SU-DHL-6 (cell line): ENCODE results near the gene LPXN.
A peak's percentile ranks its signal among the peaks of the same experiment; 100 is the strongest.

ENCODE experiments used
- H2AFZ ChIP-seq: fragments of 200-600 bp; sonication (generic); 2 replicates; pipeline ENCODE4 v1.6.1; 2014; ENCODE audit warnings: low read depth, mild to moderate bottlenecking, moderate library complexity, mixed read lengths, antibody characterized with exemption, low read length; ENCODE audit not compliant: severe bottlenecking
- H3F3A ChIP-seq: fragments of 200-600 bp; shearing (Covaris generic); 2 replicates; pipeline ENCODE4 v1.6.0; 2016; ENCODE audit warnings: antibody characterized with exemption, mild to moderate bottlenecking; ENCODE audit not compliant: insufficient read depth
- H3K27ac ChIP-seq: fragments of 200-600 bp; sonication (generic); 2 replicates; pipeline ENCODE4 v1.5.1; 2016; ENCODE audit warnings: low read depth, mild to moderate bottlenecking, low read length, moderate library complexity, mixed read lengths
- H3K27me3 ChIP-seq: fragments of 200-600 bp; sonication (generic), shearing (Covaris generic); 2 replicates; pipeline ENCODE4 v1.6.0; 2014; ENCODE audit warnings: mild to moderate bottlenecking, low read length
- H3K36me3 ChIP-seq: fragments of 200-600 bp; sonication (generic); 2 replicates; pipeline ENCODE4 v1.6.1; 2014; ENCODE audit warnings: mild to moderate bottlenecking, low read length, mixed read lengths
- H3K4me2 ChIP-seq: fragments of 300-600, 200-600 bp; shearing (Covaris generic), sonication (generic); 2 replicates; pipeline ENCODE4 v1.6.0; 2014; ENCODE audit warnings: low read length, low read depth, mild to moderate bottlenecking; ENCODE audit not compliant: poor library complexity, severe bottlenecking
- H3K4me3 ChIP-seq: fragments of 200-600 bp; sonication (generic); 2 replicates; pipeline ENCODE4 v1.5.1; 2014; ENCODE audit warnings: antibody characterized with exemption, low read length, mild to moderate bottlenecking, mixed read lengths; ENCODE audit not compliant: insufficient read depth, poor library complexity, severe bottlenecking
- H3K79me2 ChIP-seq: fragments of 200-600 bp; sonication (generic); 2 replicates; pipeline ENCODE4 v1.6.1; 2014; ENCODE audit warnings: mild to moderate bottlenecking, low read length, moderate library complexity; ENCODE audit not compliant: insufficient read depth
- H3K9ac ChIP-seq: fragments of 200-600 bp; sonication (generic); 2 replicates; pipeline ENCODE4 v1.7.0; 2014; ENCODE audit warnings: mild to moderate bottlenecking, low read length
- H3K9me2 ChIP-seq: fragments of 200-600 bp; sonication (generic); replicated peaks from 2 replicates; pipeline ENCODE4 v1.6.1; 2014; ENCODE audit warnings: low read length; ENCODE audit not compliant: insufficient read depth
- H3K9me3 ChIP-seq: fragments of 200-600 bp; sonication (generic); 2 replicates; pipeline ENCODE4 v1.6.1; 2014; ENCODE audit warnings: low read length, mixed read lengths; ENCODE audit not compliant: insufficient read depth
- H4K20me1 ChIP-seq: fragments of 200-600 bp; sonication (generic); 2 replicates; pipeline ENCODE4 v1.6.1; 2014; ENCODE audit warnings: low read depth, mild to moderate bottlenecking, antibody characterized with exemption, low read length, moderate library complexity, mixed read lengths
- EZH2phosphoT487 ChIP-seq: fragments of 200-600 bp; sonication (generic), shearing (Covaris generic); conservative IDR thresholded peaks from 2 replicates; pipeline ENCODE4 v1.6.1; 2018; ENCODE audit warnings: mild to moderate bottlenecking, antibody characterized with exemption, low read length, moderate library complexity, mixed read lengths
- TF ChIP-seq, protein P1 (sequence below): fragments of 200-600 bp; sonication (generic); IDR thresholded peaks from one replicate; pipeline ENCODE4 v1.5.1; 2017; ENCODE audit warnings: antibody characterized with exemption, mild to moderate bottlenecking, low read length, moderate library complexity; ENCODE audit not compliant: insufficient read depth, poor library complexity, severe bottlenecking

The LPXN gene

DNA sequence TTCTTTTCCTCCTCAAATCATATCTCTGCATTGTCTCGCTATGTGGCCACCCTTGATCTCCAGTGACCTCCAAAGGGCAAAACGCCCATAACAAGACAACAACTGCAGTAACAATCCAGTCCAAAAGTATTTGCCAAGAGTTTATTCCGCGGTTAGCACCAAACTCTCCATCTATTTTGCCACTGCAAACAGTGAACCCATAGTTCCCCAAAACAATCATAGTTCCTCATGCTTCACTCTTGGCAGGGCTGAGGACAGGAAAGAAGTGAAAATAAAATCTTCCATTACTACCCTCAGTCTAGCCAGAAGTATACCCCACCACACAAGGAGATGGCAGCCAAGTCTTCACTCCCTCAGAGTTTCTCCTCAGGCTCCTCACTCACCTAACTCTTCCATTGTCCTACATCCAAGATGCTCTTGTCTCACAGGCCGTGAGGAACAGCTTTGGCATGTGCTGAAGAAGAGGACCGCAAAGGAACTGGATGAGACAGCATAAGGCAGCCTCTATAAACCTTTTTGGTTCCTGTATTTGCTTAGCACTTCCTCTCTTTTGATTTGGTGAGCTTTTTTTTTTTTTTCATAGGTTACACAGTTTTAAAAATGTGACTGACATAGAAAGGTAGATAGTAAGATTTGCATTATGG, at the start of gene LPXN:
TSS of gene LPXN (minus strand) at position 480 of the 644 bp plus-strand sequence. CDS start at position 396, 84 bp downstream.
- H3K9me3 ChIP-seq: no peaks in the 10 kb centered on the region
- peak within 1 kb of the TSS; percentile 97 for H3K27ac ChIP-seq
- peak within 1 kb of the TSS; percentile 96 for H3K9ac ChIP-seq
- peaks cover 73% of the 10 kb centered on the region for H3K79me2 ChIP-seq
- H3K4me3 ChIP-seq: peak within 1 kb of the TSS; percentile 89
- peaks cover 7% of the 10 kb centered on the region; the same call in 1 of the 2 replicates for H4K20me1 ChIP-seq
- peaks cover 16% of the 10 kb centered on the region for H3K36me3 ChIP-seq
- no peaks in the 10 kb centered on the region for H3K27me3 ChIP-seq
- no peaks in the 10 kb centered on the region for H3K9me2 ChIP-seq
- peak within 1 kb of the TSS; percentile 97 for H3K4me2 ChIP-seq
- peaks cover 34% of the 10 kb centered on the region for H3F3A ChIP-seq
- no peak for TF ChIP-seq EZH2phosphoT487
- TF ChIP-seq, protein P1, sequence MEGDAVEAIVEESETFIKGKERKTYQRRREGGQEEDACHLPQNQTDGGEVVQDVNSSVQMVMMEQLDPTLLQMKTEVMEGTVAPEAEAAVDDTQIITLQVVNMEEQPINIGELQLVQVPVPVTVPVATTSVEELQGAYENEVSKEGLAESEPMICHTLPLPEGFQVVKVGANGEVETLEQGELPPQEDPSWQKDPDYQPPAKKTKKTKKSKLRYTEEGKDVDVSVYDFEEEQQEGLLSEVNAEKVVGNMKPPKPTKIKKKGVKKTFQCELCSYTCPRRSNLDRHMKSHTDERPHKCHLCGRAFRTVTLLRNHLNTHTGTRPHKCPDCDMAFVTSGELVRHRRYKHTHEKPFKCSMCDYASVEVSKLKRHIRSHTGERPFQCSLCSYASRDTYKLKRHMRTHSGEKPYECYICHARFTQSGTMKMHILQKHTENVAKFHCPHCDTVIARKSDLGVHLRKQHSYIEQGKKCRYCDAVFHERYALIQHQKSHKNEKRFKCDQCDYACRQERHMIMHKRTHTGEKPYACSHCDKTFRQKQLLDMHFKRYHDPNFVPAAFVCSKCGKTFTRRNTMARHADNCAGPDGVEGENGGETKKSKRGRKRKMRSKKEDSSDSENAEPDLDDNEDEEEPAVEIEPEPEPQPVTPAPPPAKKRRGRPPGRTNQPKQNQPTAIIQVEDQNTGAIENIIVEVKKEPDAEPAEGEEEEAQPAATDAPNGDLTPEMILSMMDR: peak; percentile 29
- no peak within 1 kb of the TSS for H2AFZ ChIP-seq

- Histone ChIP-seq H3K79me2 (no peaks in the 10 kb centered on the region), H3K27ac (no peak overlapping the region), H3F3A (peaks cover 15% of the 10 kb centered on the region; the same call in 1 of the 2 replicates), H3K9me3 (no peaks in the 10 kb centered on the region), H3K4me2 (no peak overlapping the region), H3K4me3 (no peak overlapping the region), H2AFZ (no peak overlapping the region), H3K36me3 (peaks cover 39% of the 10 kb centered on the region), H3K27me3 (no peaks in the 10 kb centered on the region), H3K9ac (no peak overlapping the region), H4K20me1 (no peaks in the 10 kb centered on the region), H3K9me2 (no peaks in the 10 kb centered on the region)
- TF ChIP-seq, protein P1: no peak
- no peak for TF ChIP-seq EZH2phosphoT487
Observed at GRCh38 chr11:58625086-58625485, 49.4 kb upstream of the LPXN start.

GRCh38 chr11:58622344-58622743, 46.7 kb upstream of the LPXN start, which contains the start of gene CNTF:
Gene CNTF (plus strand): TSS chr11:58622665. CDS start chr11:58622753, 88 bp downstream.
- no peak within 1 kb of the TSS for H2AFZ ChIP-seq
- no peak within 1 kb of the TSS for H3K4me2 ChIP-seq
- H3K9me3 ChIP-seq: no peaks in the 10 kb centered on the region
- no peak within 1 kb of the TSS for H3K27ac ChIP-seq
- H3K9ac ChIP-seq: no peak within 1 kb of the TSS
- H3K27me3 ChIP-seq: no peaks in the 10 kb centered on the region
- peaks cover 4% of the 10 kb centered on the region; the same call in 1 of the 2 replicates for H3F3A ChIP-seq
- H3K4me3 ChIP-seq: no peak within 1 kb of the TSS
- 0 out of 2 replicates have a peak, but pooled peaks cover 5% of the 10 kb centered on the region for H3K79me2 ChIP-seq
- TF ChIP-seq, protein P1: no peak
- TF ChIP-seq EZH2phosphoT487: no peak
- no peaks in the 10 kb centered on the region for H3K9me2 ChIP-seq
- H4K20me1 ChIP-seq: no peaks in the 10 kb centered on the region
- peaks cover 57% of the 10 kb centered on the region for H3K36me3 ChIP-seq
